ENCODE results near the gene TTC3. TPM values are rescaled to one million over a fixed set of nuclear protein-coding genes. Genes with fewer than 3 reads are reported as not detected.
"Not testable (repeated sequence)": the region's sequence is repeated elsewhere in the genome, so short reads cannot be mapped to it uniquely, and the experiment has no call there.

Gene TTC3
- total RNA-seq, 1 donor: 372 TPM

DNA sequence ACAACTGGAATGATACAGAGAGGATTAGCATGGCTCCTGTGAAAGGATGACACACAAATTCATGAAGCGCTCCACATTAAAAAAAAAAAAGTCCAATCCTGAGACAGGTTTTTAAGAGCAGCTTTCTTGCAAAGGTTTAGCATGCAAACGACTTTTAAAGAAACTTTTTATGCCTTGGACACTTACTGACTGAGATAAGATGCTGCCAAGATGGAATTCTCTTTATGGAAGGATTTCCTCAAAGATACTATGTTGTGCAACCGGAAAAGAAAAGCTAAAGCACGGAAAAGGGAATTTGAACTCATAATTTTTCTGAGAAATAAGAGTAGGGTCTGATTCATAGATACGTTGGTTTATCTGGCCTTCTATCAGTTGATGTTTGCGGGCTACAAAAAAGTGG lies 27.5 kb upstream of the TTC3 start:
- H3K4me3 ChIP-seq (ENCODE audit: low read depth, low read length): no peak overlapping the region
- peak; percentile 55 for DNase-seq (ENCODE audit: low read depth)
- TF ChIP-seq CTCF (IDR thresholded peaks at IDR 0.05; ENCODE audit: insufficient read depth, low read length): no peak

DNA sequence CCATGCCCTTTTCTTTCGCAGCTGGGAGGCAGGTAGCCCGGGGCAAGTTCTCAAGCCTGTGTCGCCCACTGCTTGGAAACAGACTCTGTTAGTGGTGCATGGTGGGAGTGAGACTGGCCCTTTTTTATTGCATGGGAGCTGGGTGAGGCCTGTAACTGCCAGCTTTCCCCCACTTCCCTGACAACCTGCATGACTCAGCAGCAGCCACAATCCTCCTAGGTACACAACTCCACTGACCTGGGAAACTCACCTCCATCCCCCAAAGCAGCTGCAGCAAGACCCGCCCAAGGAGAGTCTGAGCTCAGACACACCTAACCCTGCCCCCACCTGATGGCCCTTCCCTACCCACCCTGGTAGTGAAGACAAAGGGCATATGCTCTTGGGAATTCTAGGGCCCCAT lies 26.0 kb upstream of the TTC3 start:
- no peak for TF ChIP-seq CTCF (IDR thresholded peaks at IDR 0.05; ENCODE audit: insufficient read depth, low read length)
- H3K4me3 ChIP-seq (ENCODE audit: low read depth, low read length): no peak overlapping the region
- DNase-seq (ENCODE audit: low read depth): no peak

DNA sequence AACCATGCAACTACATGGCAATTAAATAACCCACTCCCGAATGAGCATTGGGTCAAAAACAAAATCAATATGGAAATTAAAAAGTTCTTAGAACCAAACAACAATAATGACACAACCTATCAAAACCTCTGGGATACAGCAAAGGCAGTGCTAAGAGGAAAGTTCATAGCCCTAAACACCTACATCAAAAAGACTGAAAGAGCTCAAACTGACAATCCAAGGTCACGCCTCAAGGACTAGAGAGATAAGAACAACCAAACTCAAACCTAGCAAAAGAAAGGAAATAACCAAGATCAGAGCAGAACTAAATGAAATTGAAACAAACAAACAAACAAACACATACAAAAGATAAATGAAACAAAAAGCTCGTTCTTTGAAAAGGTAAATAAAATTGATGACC lies 23.3 kb upstream of the TTC3 start:
- not testable (repeated sequence) for DNase-seq (ENCODE audit: low read depth)

GRCh38 chr21:37055271-37055855 lies 17.7 kb upstream of the TTC3 start:
- TF ChIP-seq CTCF (IDR thresholded peaks at IDR 0.05; ENCODE audit: insufficient read depth, low read length): no peak
- H3K4me3 ChIP-seq (ENCODE audit: low read depth, low read length): no peak overlapping the region
- no peak for DNase-seq (ENCODE audit: low read depth)

More for the DNA sequence above, 23.3 kb upstream of the TTC3 start:
- H3K4me3 ChIP-seq (ENCODE audit: low read depth, low read length): not testable (repeated sequence)

GRCh38 chr21:37057614-37058013 lies 15.4 kb upstream of the TTC3 start:
- no peak for DNase-seq (ENCODE audit: low read depth)
- H3K4me3 ChIP-seq (ENCODE audit: low read depth, low read length): no peak overlapping the region
- TF ChIP-seq CTCF (IDR thresholded peaks at IDR 0.05; ENCODE audit: insufficient read depth, low read length): no peak

- no peak overlapping the region for H3K4me3 ChIP-seq (ENCODE audit: low read depth, low read length)
- no peak for DNase-seq (ENCODE audit: low read depth)
- TF ChIP-seq CTCF (IDR thresholded peaks at IDR 0.05; ENCODE audit: insufficient read depth, low read length): no peak
Observed at GRCh38 chr21:37058261-37058660, 14.8 kb upstream of the TTC3 start.

DNA sequence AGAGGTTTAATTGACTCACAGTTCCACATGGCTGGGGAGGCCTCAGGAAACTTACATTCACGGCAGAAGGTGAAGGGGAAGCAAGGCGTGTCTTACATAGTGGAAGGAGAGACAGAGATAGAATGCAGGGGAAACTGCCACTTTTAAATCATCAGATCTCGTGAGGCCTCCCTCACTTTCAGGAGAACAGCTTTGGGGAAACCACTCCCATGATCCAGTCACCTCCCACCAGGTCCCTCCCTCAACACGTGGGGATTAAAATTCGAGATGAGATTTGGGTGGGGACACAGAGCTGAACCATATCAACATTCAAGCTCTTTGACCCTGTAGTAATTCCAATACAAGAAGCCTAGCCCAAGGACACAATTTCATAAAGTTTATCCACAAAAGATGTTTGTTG lies 13.9 kb upstream of the TTC3 start:
- DNase-seq (ENCODE audit: low read depth): no peak
- no peak overlapping the region for H3K4me3 ChIP-seq (ENCODE audit: low read depth, low read length)
- no peak for TF ChIP-seq CTCF (IDR thresholded peaks at IDR 0.05; ENCODE audit: insufficient read depth, low read length)
